IMR-90 (cell line): ENCODE results near the gene KNL1. TPM values are rescaled to one million over a fixed set of nuclear protein-coding genes. Genes with fewer than 3 reads are reported as not detected.
A peak's percentile ranks its signal among the peaks of the same experiment; 100 is the strongest.

Experiments used
- ATAC-seq: fragments of 200-7000 bp; cut with Tn5 transposase; 2 replicates; pipeline ENCODE4 v1.9.1; 2020; ENCODE audit warnings: low read depth, mild to moderate bottlenecking, moderate library complexity
- BruUV-seq: library from RNA; stranded (reverse); fragments of 400-500 nt; replicated peaks from 2 replicates; lab custom pipeline; 2021; lab: Mats Ljungman, UMichigan
- CTCF ChIA-PET: fragments of 300-600 bp; formaldehyde crosslinking; extraction: SDS; loops from one replicate; lab custom pipeline; 2021; ENCODE audit warnings: antibody characterized with exemption; lab: Yijun Ruan, JAX
- POLR2A ChIA-PET: fragments of 300-600 bp; sonication (Branson Sonifier 250); formaldehyde crosslinking; loops from one replicate; lab custom pipeline; 2022; ENCODE audit warnings: antibody characterized with exemption; ENCODE audit not compliant: unreplicated experiment; lab: Charles Lee
- DNase-seq: peaks from one replicate; pipeline ENCODE4 v3.0.0; 2013
- H2AFZ ChIP-seq: replicated peaks from 2 replicates; pipeline ENCODE3; 2013; ENCODE audit warnings: low read length, mild to moderate bottlenecking; ENCODE audit not compliant: poor library complexity
- H2AK5ac ChIP-seq: 2 replicates; pipeline ENCODE4 v1.6.1; 2013; ENCODE audit warnings: low read depth, low read length, inconsistent platforms
- H2AK9ac ChIP-seq: replicated peaks from 2 replicates; pipeline ENCODE3; 2013; ENCODE audit warnings: mild to moderate bottlenecking, low read depth, low read length, moderate library complexity; ENCODE audit not compliant: poor library complexity
- H2BK120ac ChIP-seq: 2 replicates; pipeline ENCODE4 v1.6.1; 2013; ENCODE audit warnings: low read depth, low read length, inconsistent platforms
- H2BK15ac ChIP-seq: 3 replicates; pipeline ENCODE4 v1.6.1; 2013; ENCODE audit warnings: low read depth, low read length, inconsistent platforms
- H2BK20ac ChIP-seq: 2 replicates; pipeline ENCODE4 v1.6.1; 2013; ENCODE audit warnings: low read depth, mild to moderate bottlenecking, inconsistent platforms, low read length, moderate library complexity
- H2BK5ac ChIP-seq: 2 replicates; pipeline ENCODE4 v1.6.1; 2013; ENCODE audit warnings: mild to moderate bottlenecking, low read depth, low read length, inconsistent platforms; ENCODE audit not compliant: poor library complexity, severe bottlenecking
- H3K14ac ChIP-seq: replicated peaks from 2 replicates; pipeline ENCODE4 v1.6.1; 2013; ENCODE audit warnings: low read depth, low read length, inconsistent platforms
- H3K18ac ChIP-seq: 2 replicates; pipeline ENCODE4 v1.6.1; 2013; ENCODE audit warnings: low read depth, low read length, control low read depth
- H3K23ac ChIP-seq: 2 replicates; pipeline ENCODE4 v1.6.1; 2013; ENCODE audit warnings: low read depth, low read length, inconsistent platforms
- H3K27ac ChIP-seq: 2 replicates; pipeline ENCODE4 v1.5.1; 2013; ENCODE audit warnings: mild to moderate bottlenecking, control low read depth, low read length; ENCODE audit not compliant: insufficient read depth
- H3K27me3 ChIP-seq: 2 replicates; pipeline ENCODE4 v1.6.1; 2013; ENCODE audit warnings: low read length; ENCODE audit not compliant: control insufficient read depth, insufficient read depth
- H3K36me3 ChIP-seq: 2 replicates; pipeline ENCODE4 v1.6.1; 2013; ENCODE audit warnings: low read length, mixed read lengths; ENCODE audit not compliant: control insufficient read depth, insufficient read depth
- H3K4ac ChIP-seq: 2 replicates; pipeline ENCODE4 v1.6.1; 2013; ENCODE audit warnings: low read depth, low read length, inconsistent platforms
- H3K4me1 ChIP-seq: 2 replicates; pipeline ENCODE4 v1.6.1; 2013; ENCODE audit warnings: low read length, mixed read lengths; ENCODE audit not compliant: control insufficient read depth, insufficient read depth
- H3K4me2 ChIP-seq: 2 replicates; pipeline ENCODE4 v1.6.1; 2013; ENCODE audit warnings: low read depth, mild to moderate bottlenecking, control low read depth, low read length, moderate library complexity
- H3K4me3 ChIP-seq: 2 replicates; pipeline ENCODE4 v1.5.1; 2013; ENCODE audit warnings: low read depth, mild to moderate bottlenecking, control low read depth, low read length, moderate library complexity; ENCODE audit not compliant: insufficient read depth
- H3K56ac ChIP-seq: 2 replicates; pipeline ENCODE4 v1.6.1; 2013; ENCODE audit warnings: low read length, inconsistent platforms; ENCODE audit not compliant: insufficient read depth; ENCODE audit errors: extremely low read depth
- H3K79me1 ChIP-seq, 2 experiments: 2 replicates each; pipeline ENCODE4 v1.6.1; 2013; ENCODE audit warnings: low read length in 2 of 2, inconsistent platforms in 1 of 2, low read depth in 1 of 2
- H3K9ac ChIP-seq: 2 replicates; pipeline ENCODE4 v1.6.1; 2013; ENCODE audit warnings: low read depth, low read length, control low read depth
- H3K9me1 ChIP-seq: 2 replicates; pipeline ENCODE4 v1.6.1; 2013; ENCODE audit warnings: low read length, inconsistent platforms; ENCODE audit not compliant: insufficient read depth
- H3K9me3 ChIP-seq: 2 replicates; pipeline ENCODE4 v1.6.1; 2013; ENCODE audit warnings: low read length; ENCODE audit not compliant: control insufficient read depth, insufficient read depth
- H4K20me1 ChIP-seq: 2 replicates; pipeline ENCODE4 v1.6.1; 2013; ENCODE audit warnings: low read length, inconsistent platforms; ENCODE audit not compliant: insufficient read depth
- H4K5ac ChIP-seq: 2 replicates; pipeline ENCODE4 v1.6.1; 2013; ENCODE audit warnings: mild to moderate bottlenecking, low read depth, low read length, control low read depth
- H4K8ac ChIP-seq, 2 experiments: 2 replicates each; pipeline ENCODE4 v1.6.1; 2013; ENCODE audit warnings: low read depth in 2 of 2, low read length in 2 of 2, control low read depth in 1 of 2, inconsistent platforms in 1 of 2
- H4K91ac ChIP-seq: 2 replicates; pipeline ENCODE4 v1.6.1; 2013; ENCODE audit warnings: low read depth, low read length, inconsistent platforms; ENCODE audit not compliant: insufficient read depth
- BHLHE40 ChIP-seq: fragments of 150-350 bp; IDR thresholded peaks from 2 replicates; pipeline ENCODE4 v1.6.1; 2016; ENCODE audit warnings: mild to moderate bottlenecking, low read depth, low read length
- CEBPB ChIP-seq: IDR thresholded peaks from 2 replicates; pipeline ENCODE4 v1.6.1; 2012; ENCODE audit warnings: low read depth, low read length, improper control_type of control experiment
- CHD1 ChIP-seq: IDR thresholded peaks from 2 replicates; pipeline ENCODE4 v1.6.1; 2012; ENCODE audit warnings: low read depth, low read length, improper control_type of control experiment
- MAZ ChIP-seq: IDR thresholded peaks from 2 replicates; pipeline ENCODE4 v1.6.1; 2012; ENCODE audit warnings: low read depth, mild to moderate bottlenecking, low read length, improper control_type of control experiment, moderate library complexity, borderline replicate concordance
- MXI1 ChIP-seq: IDR thresholded peaks from 2 replicates; pipeline ENCODE4 v1.6.1; 2012; ENCODE audit warnings: low read depth, mild to moderate bottlenecking, low read length, moderate library complexity, borderline replicate concordance
- NFE2L2 ChIP-seq: fragments of 150-350 bp; IDR thresholded peaks from 2 replicates; pipeline ENCODE4 v1.6.1; 2016; ENCODE audit warnings: low read depth, mild to moderate bottlenecking, low read length
- RAD21 ChIP-seq: IDR thresholded peaks from 2 replicates; pipeline ENCODE4 v1.6.1; 2012; ENCODE audit warnings: low read length, improper control_type of control experiment
- RCOR1 ChIP-seq: IDR thresholded peaks from 2 replicates; pipeline ENCODE4 v1.6.1; 2012; ENCODE audit warnings: mild to moderate bottlenecking, low read length, improper control_type of control experiment; ENCODE audit not compliant: insufficient replicate concordance
- USF2 ChIP-seq: fragments of 150-350 bp; IDR thresholded peaks from 2 replicates; pipeline ENCODE4 v1.6.1; 2017; ENCODE audit warnings: mild to moderate bottlenecking, antibody characterized with exemption, low read length, low read depth
- WGBS, 2 experiments: methylation state at CpG; one replicate each; pipeline versions ENCODE4 v1.1.5 to v1.1.7; 2013; ENCODE audit warnings: missing lambda C conversion rate in 2 of 2; ENCODE audit not compliant: insufficient read length in 1 of 2; ENCODE audit errors: extremely low coverage in 2 of 2; 5-methylcytosine and 5-hydroxymethylcytosine counted together
- dilution Hi-C: fragments of 300-500 bp; cut with HindIII; formaldehyde crosslinking; loops from one replicate; pipeline ENCODE4 v1.14.3; 2018; ENCODE audit warnings: low sequenced_read_pairs; ENCODE audit not compliant: unreplicated experiment
- in situ Hi-C: fragments of 300-500 bp; cut with MboI; formaldehyde crosslinking; loops from 3 replicates; pipeline ENCODE4 v1.14.3; 2019; ENCODE audit warnings: low sequenced_read_pairs, inconsistent platforms, mixed read lengths
- intact Hi-C: fragments of 100-400 bp; cut with micrococcal nuclease; formaldehyde crosslinking; loops from 2 replicates; pipeline ENCODE4 v1.10.0; 2022
- polyA plus RNA-seq, 3 experiments: library from polyadenylated mRNA; depleted of rRNA; stranded (reverse); fragments of >200 nt; gene quantifications; 2 replicates each; pipeline ENCODE4 v1.2.3, GENCODE V29; 2012; ENCODE audit warnings: low replicate concordance in 1 of 3
- total RNA-seq: library from RNA; depleted of rRNA; stranded (reverse); fragments of >200 nt; gene quantifications from 2 replicates; pipeline ENCODE4 v1.2.3, GENCODE V29; 2012

The KNL1 gene
- total and polyA plus RNA-seq, 2 of the 4 experiments (the other 2 are of a cell fraction) = 3.1 to 25.1 TPM

GRCh38 chr15:40595219-40595618 is 1.2 kb downstream of the KNL1 start:
- Histone ChIP-seq H2AK5ac (no peak overlapping the region), H4K91ac (no peak overlapping the region), H3K56ac (no peak overlapping the region), H3K4me1 (no peaks in the 10 kb centered on the region), H3K4ac (no peak overlapping the region), H3K9ac (peak overlapping the region; percentile 56; the same call in 1 of the 2 replicates), H3K9me1 (no peaks in the 10 kb centered on the region), H2BK15ac (no peak overlapping the region), H2BK5ac (no peak overlapping the region), H3K23ac (peak overlapping the region; percentile 99), H2AFZ (no peak overlapping the region), H3K14ac (peak overlapping the region; percentile 65; the same call in 1 of the 2 replicates), H2BK120ac (no peak overlapping the region), H4K5ac (no peak overlapping the region), H3K36me3 (no peaks in the 10 kb centered on the region), H3K4me2 (peak overlapping the region; percentile 31), H4K8ac (no peak overlapping the region), H3K9me3 (no peaks in the 10 kb centered on the region), H3K27me3 (no peaks in the 10 kb centered on the region), H2AK9ac (no peak overlapping the region), H3K27ac (no peak overlapping the region), H4K20me1 (no peaks in the 10 kb centered on the region), H2BK20ac (no peak overlapping the region), H3K79me1 (peaks cover 7 to 32% of the 10 kb centered on the region in 2 experiments; a peak in 3 of 4 replicates), H3K4me3 (peak overlapping the region; percentile 52), H3K18ac (no peak overlapping the region)
- ChIA-PET CTCF (interaction anchor here (0.5 kb wide), 1 partner anchor 818 kb away, joined by 3 read pairs; no protein-coding TSS in a partner anchor), POLR2A (no interaction called here)
- 0 to 100% methylated on average over 2 to 3 of the region's 5 CpGs for WGBS, 2 experiments
- no TSS peak for BruUV-seq
- intact Hi-C loops (loop anchor here (2.0 kb wide), 1 partner anchor 100 kb away; the partner anchor contains the start of gene RAD51), dilution Hi-C loops (no loop called here), in situ Hi-C loops (no loop called here)
- DNase-seq (no peak), ATAC-seq (no peak)
- TF ChIP-seq NFE2L2 = no peak
- no peak for TF ChIP-seq MAZ
- TF ChIP-seq CHD1 = no peak
- no peak for TF ChIP-seq CEBPB
- no peak for TF ChIP-seq RAD21
- no peak for TF ChIP-seq USF2
- TF ChIP-seq RCOR1 = no peak
- no peak for TF ChIP-seq BHLHE40
- TF ChIP-seq MXI1 = no peak
